AG09309 (cell line): ENCODE data around the gene KRT2.

ENCODE experiments used
- DNase-seq: peaks from one replicate; pipeline ENCODE4 v3.0.0-alpha.2; 2010; ENCODE audit warnings: low read depth
- H3K4me3 ChIP-seq: 2 replicates; pipeline ENCODE4 v1.5.1; 2011; ENCODE audit warnings: mild to moderate bottlenecking, low read depth, low read length, moderate library complexity; ENCODE audit not compliant: control insufficient read depth
- TF ChIP-seq, protein P1 (sequence below): IDR thresholded peaks from 2 replicates; pipeline ENCODE4 v1.5.1; 2011; ENCODE audit warnings: mild to moderate bottlenecking, low read depth, low read length, inconsistent platforms; ENCODE audit not compliant: insufficient read depth, control insufficient read depth; ENCODE audit errors: missing control alignments

KRT2 gene

DNA sequence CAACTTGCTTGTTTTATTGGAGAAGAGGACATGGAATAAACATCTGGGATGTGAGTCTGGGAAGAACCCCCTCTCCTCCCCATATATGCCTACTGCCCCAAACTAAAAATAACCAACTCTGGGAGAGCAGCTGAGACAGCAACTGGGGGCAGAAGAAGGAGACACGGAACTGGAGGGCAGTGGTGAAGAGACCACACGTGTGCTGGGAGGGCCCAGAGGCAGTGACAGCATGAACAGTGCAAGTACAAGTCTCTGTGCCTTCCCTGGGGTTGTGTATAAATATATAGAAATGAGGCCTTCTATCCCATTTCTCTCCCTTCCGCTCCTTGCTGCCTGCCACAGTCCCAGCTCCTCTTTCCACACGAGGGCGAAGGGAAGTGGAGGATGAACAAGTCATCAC, 29.7 kb downstream of the KRT2 start:
- no peak overlapping the region for H3K4me3 ChIP-seq
- TF ChIP-seq, protein P1, sequence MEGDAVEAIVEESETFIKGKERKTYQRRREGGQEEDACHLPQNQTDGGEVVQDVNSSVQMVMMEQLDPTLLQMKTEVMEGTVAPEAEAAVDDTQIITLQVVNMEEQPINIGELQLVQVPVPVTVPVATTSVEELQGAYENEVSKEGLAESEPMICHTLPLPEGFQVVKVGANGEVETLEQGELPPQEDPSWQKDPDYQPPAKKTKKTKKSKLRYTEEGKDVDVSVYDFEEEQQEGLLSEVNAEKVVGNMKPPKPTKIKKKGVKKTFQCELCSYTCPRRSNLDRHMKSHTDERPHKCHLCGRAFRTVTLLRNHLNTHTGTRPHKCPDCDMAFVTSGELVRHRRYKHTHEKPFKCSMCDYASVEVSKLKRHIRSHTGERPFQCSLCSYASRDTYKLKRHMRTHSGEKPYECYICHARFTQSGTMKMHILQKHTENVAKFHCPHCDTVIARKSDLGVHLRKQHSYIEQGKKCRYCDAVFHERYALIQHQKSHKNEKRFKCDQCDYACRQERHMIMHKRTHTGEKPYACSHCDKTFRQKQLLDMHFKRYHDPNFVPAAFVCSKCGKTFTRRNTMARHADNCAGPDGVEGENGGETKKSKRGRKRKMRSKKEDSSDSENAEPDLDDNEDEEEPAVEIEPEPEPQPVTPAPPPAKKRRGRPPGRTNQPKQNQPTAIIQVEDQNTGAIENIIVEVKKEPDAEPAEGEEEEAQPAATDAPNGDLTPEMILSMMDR, result no peak
- no peak for DNase-seq

DNA sequence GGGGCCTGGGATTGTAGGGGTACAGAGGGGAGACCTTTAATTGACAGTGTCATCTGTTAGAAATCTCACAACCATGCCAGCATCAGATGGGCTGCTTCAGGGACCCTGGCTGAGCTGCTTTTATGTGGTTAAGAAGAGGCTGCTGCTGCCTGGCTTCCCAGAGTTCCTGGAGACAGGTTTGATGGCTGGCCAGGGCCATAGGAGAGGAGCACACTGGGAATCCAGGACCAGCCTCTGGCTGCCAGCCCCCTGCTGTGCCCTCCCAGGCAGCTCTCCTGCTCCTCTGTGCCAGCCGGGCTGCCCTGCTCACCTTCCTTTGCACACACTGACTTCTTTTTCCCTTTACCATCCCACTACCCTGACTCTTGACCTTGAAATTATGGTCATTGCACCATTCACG, 33.1 kb downstream of the KRT2 start:
- no peak for DNase-seq
- H3K4me3 ChIP-seq, result no peak overlapping the region
- TF ChIP-seq, protein P1, result no peak

DNA sequence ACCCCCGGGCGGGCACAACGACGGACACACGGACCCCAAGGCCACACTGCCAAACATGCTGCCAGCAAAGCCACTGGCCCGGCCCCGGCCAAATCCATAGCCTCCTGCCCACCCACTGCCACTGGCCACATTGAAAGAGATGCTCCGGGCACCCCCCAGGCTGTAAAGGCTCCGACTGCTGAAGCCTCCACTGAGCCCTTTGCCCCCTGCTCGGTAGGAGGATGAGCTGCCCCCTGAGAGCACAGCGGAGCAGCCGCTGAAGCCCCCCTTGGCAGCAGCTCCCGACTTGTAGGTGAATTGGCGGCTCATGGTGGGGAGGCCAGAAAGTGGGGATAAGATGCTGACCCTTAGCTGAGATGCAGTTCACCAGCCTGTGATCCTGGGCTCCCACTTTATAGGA, 33.8 kb downstream of the KRT2 start, which contains the start of gene KRT73:
Gene KRT73 (minus strand): TSS at position 344 of the 400 bp plus-strand sequence. CDS start 35 bp downstream, at position 309.
- TF ChIP-seq, protein P1, result no peak
- no peak for DNase-seq
- no peak within 1 kb of the TSS for H3K4me3 ChIP-seq

DNA sequence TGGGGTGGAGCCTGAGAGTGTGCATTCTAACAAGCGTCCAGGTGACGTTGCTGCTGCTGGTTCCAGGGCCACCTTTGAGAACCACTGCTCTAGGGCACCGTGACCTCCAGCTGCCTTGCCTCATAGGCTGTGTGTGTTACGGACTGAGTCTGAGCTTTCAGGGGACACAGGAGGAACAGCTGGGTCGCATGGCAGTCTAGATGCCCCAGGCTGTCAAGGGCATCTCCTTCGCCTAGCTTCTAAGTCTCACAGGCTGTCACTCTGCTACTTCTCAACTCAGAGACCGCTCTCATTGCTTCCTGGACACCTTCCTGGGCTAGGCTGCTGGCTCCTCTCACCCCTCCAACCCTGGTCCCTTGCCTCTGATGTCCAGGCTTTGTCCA, 34.6 kb downstream of the KRT2 start:
- TF ChIP-seq, protein P1, result no peak
- no peak overlapping the region for H3K4me3 ChIP-seq
- no peak for DNase-seq

DNA sequence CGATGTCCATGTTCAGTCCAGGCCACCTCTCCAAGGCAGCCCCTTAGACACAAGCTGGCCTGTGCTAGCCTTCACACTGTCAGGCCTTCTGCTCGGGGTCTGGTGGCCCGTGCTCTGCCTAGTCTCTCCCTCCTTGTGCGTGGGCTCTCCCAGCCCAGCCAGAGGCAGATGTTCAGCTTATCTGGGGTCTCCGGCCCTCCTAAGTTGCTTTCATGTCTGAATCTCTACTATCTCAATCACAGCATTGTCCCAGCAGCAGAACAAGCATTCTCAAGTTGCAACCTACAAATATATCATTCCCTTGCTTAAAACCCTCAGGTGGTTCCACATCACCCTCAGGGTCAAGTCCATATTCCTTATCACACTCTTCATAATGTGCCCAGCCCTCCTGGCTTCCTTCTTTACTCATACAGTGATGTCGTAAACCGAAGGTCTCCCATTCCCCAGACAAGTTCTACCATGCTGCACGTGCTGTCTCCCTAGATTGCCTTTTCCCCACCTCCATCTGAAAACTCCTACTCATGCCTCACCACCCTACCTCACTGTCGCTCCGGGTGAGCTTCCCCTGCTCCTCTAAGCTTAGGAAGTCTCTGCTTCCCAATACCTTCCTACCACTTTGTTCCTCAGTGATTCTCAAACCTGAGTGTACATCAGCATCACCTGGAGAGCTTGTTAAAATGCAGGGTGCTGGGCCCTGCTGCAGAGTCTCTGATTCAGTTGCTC, 35.2 kb downstream of the KRT2 start:
- no peak for DNase-seq
- TF ChIP-seq, protein P1, result no peak
- no peak overlapping the region for H3K4me3 ChIP-seq

DNA sequence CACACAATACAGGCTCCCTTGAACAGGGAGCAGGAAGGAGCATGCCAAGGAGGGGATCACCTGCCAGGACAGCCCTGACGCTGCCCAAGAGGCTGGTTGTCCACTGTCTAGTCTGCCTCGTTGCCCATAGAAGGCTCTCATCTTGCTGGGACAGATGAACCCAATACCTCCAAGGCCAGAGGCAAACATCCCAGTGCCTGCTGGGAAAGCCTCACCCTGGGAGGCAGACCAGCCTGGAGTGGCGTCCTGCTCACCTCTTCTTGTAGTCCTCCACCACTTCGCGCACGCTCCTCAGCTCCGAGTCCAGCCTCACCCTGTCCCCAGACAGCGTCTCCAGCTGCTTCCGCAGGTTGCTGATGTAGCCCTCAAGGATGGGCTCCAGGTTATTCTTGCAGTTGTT, 36.1 kb downstream of the KRT2 start:
- no peak overlapping the region for H3K4me3 ChIP-seq
- no peak for DNase-seq
- TF ChIP-seq, protein P1, result no peak
